Measurements from ENCODE around the gene MSRB1. TPM values are rescaled to one million over a fixed set of nuclear protein-coding genes. Genes with fewer than 3 reads are reported as not detected.
A peak's percentile ranks its signal among the peaks of the same experiment; 100 is the strongest.
"Not testable (repeated sequence)": the region's sequence is repeated elsewhere in the genome, so short reads cannot be mapped to it uniquely, and the experiment has no call there.

The MSRB1 gene
- total RNA-seq, 1 donor from 2014 or later = 32.9 TPM

- peaks cover 3 to 21% of the 10 kb centered on the region in 2 donors for H3K4me1 ChIP-seq
- peak within 1 kb of the TSS; percentile 99 for H3K27ac ChIP-seq
- no peak for TF ChIP-seq CTCF (IDR thresholded peaks at IDR 0.05)
- H3K36me3 ChIP-seq = peaks cover 24 to 29% of the 10 kb centered on the region in 2 donors
- intact Hi-C loops (cut with DNase I) = loop anchor here (10.0 kb wide), 1 partner anchor 550 kb away; the partner anchor contains the start of gene ATP6V0C
- peak; percentile 94 to 100 for DNase-seq (ENCODE audit: low spot score in 2 of 2)
- H3K27me3 ChIP-seq = no peaks in the 10 kb centered on the region
- H3K4me3 ChIP-seq = peak within 1 kb of the TSS; percentile 92 to 94
- H3K9me3 ChIP-seq = no peaks in the 10 kb centered on the region
Measured at GRCh38 chr16:1964506-1965395, 21.8 kb upstream of the MSRB1 start, which contains the start of gene RPS2. Gene RPS2, minus strand, starts transcription at chr16:1964826. Its CDS starts 201 bp downstream, at chr16:1964625.

- no peaks in the 10 kb centered on the region for H3K27me3 ChIP-seq
- intact Hi-C loops (cut with DNase I) = loop anchor here (10.0 kb wide), 1 partner anchor 551 kb away; the partner anchor contains the start of gene ATP6V0C
- H3K36me3 ChIP-seq = peaks cover 24 to 29% of the 10 kb centered on the region in 2 donors
- peak overlapping the region; percentile 99 for H3K27ac ChIP-seq
- H3K4me3 ChIP-seq = peak overlapping the region; percentile 92 to 94
- no peak for DNase-seq (ENCODE audit: low spot score in 2 of 2)
- peaks cover 3 to 24% of the 10 kb centered on the region in 2 donors for H3K4me1 ChIP-seq
- TF ChIP-seq CTCF (IDR thresholded peaks at IDR 0.05) = no peak
- no peaks in the 10 kb centered on the region for H3K9me3 ChIP-seq
Measured at GRCh38 chr16:1963806-1964505, 21.0 kb upstream of the MSRB1 start.

GRCh38 chr16:1962161-1963153, 19.5 kb upstream of the MSRB1 start:
- H3K4me3 ChIP-seq; H3K27me3 ChIP-seq; H3K27ac ChIP-seq; DNase-seq (ENCODE audit: low spot score in 2 of 2); H3K9me3 ChIP-seq: not testable (repeated sequence)
- Histone ChIP-seq H3K36me3 (peaks cover 24 to 29% of the 10 kb centered on the region in 2 donors), H3K4me1 (peaks cover 3 to 26% of the 10 kb centered on the region in 2 donors)
- intact Hi-C loops (cut with DNase I) = loop anchor here (10.0 kb wide), 1 partner anchor 552 kb away; the partner anchor contains the start of gene ATP6V0C

- intact Hi-C loops (cut with DNase I) = loop anchor here (10.0 kb wide), 1 partner anchor 553 kb away; the partner anchor contains the start of gene ATP6V0C
- no peak overlapping the region for H3K27ac ChIP-seq
- DNase-seq (ENCODE audit: low spot score in 2 of 2) = no peak
Measured at GRCh38 chr16:1961651-1962067, 18.7 kb upstream of the MSRB1 start.

More at GRCh38 chr16:1961651-1962067, 18.7 kb upstream of the MSRB1 start:
- Histone ChIP-seq H3K9me3 (no peaks in the 10 kb centered on the region), H3K36me3 (peaks cover 24 to 29% of the 10 kb centered on the region in 2 donors), H3K4me1 (peaks cover 3 to 26% of the 10 kb centered on the region in 2 donors), H3K27me3 (no peaks in the 10 kb centered on the region), H3K4me3 (no peak overlapping the region)
- TF ChIP-seq CTCF (IDR thresholded peaks at IDR 0.05) = no peak

Data from ascending aorta (tissue), 2 donors.